GM21423 (cell line): Measurements from ENCODE around the gene SH3PXD2A.

ENCODE experiments used
- ATAC-seq: cut with Tn5 transposase; IDR thresholded peaks from one replicate; pipeline ENCODE4 v1.9.1; 2021; ENCODE audit warnings: mild to moderate bottlenecking, moderate library complexity; ENCODE audit not compliant: unreplicated experiment

The SH3PXD2A gene

GRCh38 chr10:103692952-103693811, 162.2 kb downstream of the SH3PXD2A start:
- ATAC-seq = no peak

GRCh38 chr10:103692436-103692951, 162.9 kb downstream of the SH3PXD2A start:
- ATAC-seq = peak; percentile 54

GRCh38 chr10:103691723-103692435, 163.5 kb downstream of the SH3PXD2A start:
- peak; percentile 16 for ATAC-seq

GRCh38 chr10:103691267-103691666, 164.1 kb downstream of the SH3PXD2A start:
- ATAC-seq = no peak

- ATAC-seq = no peak
Observed at GRCh38 chr10:103690281-103690680, 165.1 kb downstream of the SH3PXD2A start.

- ATAC-seq = no peak
Observed at GRCh38 chr10:103688491-103688890, 166.9 kb downstream of the SH3PXD2A start.

GRCh38 chr10:103687718-103688117, 167.7 kb downstream of the SH3PXD2A start:
- ATAC-seq = no peak

- no peak for ATAC-seq
Observed at GRCh38 chr10:103687172-103687571, 168.2 kb downstream of the SH3PXD2A start.

- peak; percentile 75 for ATAC-seq
Observed at GRCh38 chr10:103685880-103686669, 169.3 kb downstream of the SH3PXD2A start.

GRCh38 chr10:103683851-103684250, 171.5 kb downstream of the SH3PXD2A start:
- ATAC-seq = no peak

GRCh38 chr10:103682631-103683030, 172.7 kb downstream of the SH3PXD2A start:
- no peak for ATAC-seq

GRCh38 chr10:103681617-103682399, 173.6 kb downstream of the SH3PXD2A start:
- no peak for ATAC-seq

GRCh38 chr10:103680869-103681236, 174.5 kb downstream of the SH3PXD2A start:
- no peak for ATAC-seq

- ATAC-seq = peak; percentile 68
Observed at GRCh38 chr10:103679096-103679790, 176.1 kb downstream of the SH3PXD2A start.

GRCh38 chr10:103678178-103678526, 177.2 kb downstream of the SH3PXD2A start:
- ATAC-seq = peak; percentile 81

- ATAC-seq = no peak
Observed at GRCh38 chr10:103677486-103678177, 177.7 kb downstream of the SH3PXD2A start.

GRCh38 chr10:103676851-103677417, 178.4 kb downstream of the SH3PXD2A start:
- ATAC-seq = no peak

- ATAC-seq = no peak
Observed at GRCh38 chr10:103676058-103676785, 179.2 kb downstream of the SH3PXD2A start.
